Natural killer cell (primary cell): ENCODE results near the gene GAN. TPM values are rescaled to one million over a fixed set of nuclear protein-coding genes. Genes with fewer than 3 reads are reported as not detected.

Experiments
- ATAC-seq, 3 donors: fragments of 150-1000 bp in 2 of 3; fragments of 200-7000 bp in 1 of 3; cut with Tn5 transposase; 1 replicate in 1 of 3; 2 replicates in 2 of 3; pipeline ENCODE4 v1.10.0; 2021; ENCODE audit warnings: mild to moderate bottlenecking in 2 of 3, moderate library complexity in 2 of 3
- DNase-seq, 2 donors: peaks; one replicate each; pipeline versions ENCODE4 v3.0.0 to v3.0.0-alpha.2; 2013 to 2021; ENCODE audit warnings: mixed read lengths in 1 of 2
- H3K27ac ChIP-seq: one replicate; pipeline ENCODE4 v1.5.1; 2013; ENCODE audit warnings: mild to moderate bottlenecking, low read length
- H3K27me3 ChIP-seq: one replicate; pipeline ENCODE4 v1.6.1; 2013; ENCODE audit warnings: low read length; ENCODE audit not compliant: control insufficient read depth, insufficient read depth
- H3K36me3 ChIP-seq: one replicate; pipeline ENCODE4 v1.6.1; 2013; ENCODE audit warnings: low read length; ENCODE audit not compliant: control insufficient read depth, insufficient read depth
- H3K4me1 ChIP-seq: one replicate; pipeline ENCODE4 v1.6.1; 2013; ENCODE audit warnings: low read length; ENCODE audit not compliant: control insufficient read depth, insufficient read depth
- H3K4me3 ChIP-seq: one replicate; pipeline ENCODE4 v1.5.1; 2013; ENCODE audit warnings: low read length
- H3K9me3 ChIP-seq: one replicate; pipeline ENCODE4 v1.6.1; 2013; ENCODE audit warnings: low read length; ENCODE audit not compliant: control insufficient read depth, insufficient read depth
- H3K27ac Mint-ChIP-seq, 2 donors: one replicate each; pipeline ENCODE4 v1.8.0; 2022; ENCODE audit warnings: mild to moderate bottlenecking in 2 of 2, mixed read lengths in 2 of 2, moderate library complexity in 1 of 2
- H3K27me3 Mint-ChIP-seq, 2 donors: one replicate each; pipeline ENCODE4 v1.8.0; 2022; ENCODE audit warnings: low read depth in 2 of 2, mixed read lengths in 2 of 2
- H3K36me3 Mint-ChIP-seq: one replicate; pipeline ENCODE4 v1.8.0; 2022; ENCODE audit warnings: mixed read lengths
- H3K4me1 Mint-ChIP-seq, 2 donors: one replicate each; pipeline ENCODE4 v1.8.0; 2022; ENCODE audit warnings: mixed read lengths in 2 of 2
- H3K4me3 Mint-ChIP-seq: one replicate; pipeline ENCODE4 v1.8.0; 2022; ENCODE audit warnings: mild to moderate bottlenecking, moderate library complexity, mixed read lengths
- H3K9me3 Mint-ChIP-seq, 2 donors: one replicate each; pipeline ENCODE4 v1.8.0; 2022; ENCODE audit warnings: mixed read lengths in 2 of 2
- WGBS: methylation state at CpG from one replicate; pipeline ENCODE4 v1.1.7; 2013; ENCODE audit warnings: missing lambda C conversion rate; ENCODE audit not compliant: insufficient coverage; 5-methylcytosine and 5-hydroxymethylcytosine counted together
- intact Hi-C: fragments of 100-400 bp; cut with micrococcal nuclease; formaldehyde crosslinking; loops from one replicate; pipeline ENCODE4 v1.14.2; 2022
- total RNA-seq, 4 donors: library from RNA; stranded (reverse); fragments of 120-200 nt in 1 of 4; gene quantifications; one replicate each; pipeline versions ENCODE4 v1.2.3 to v1.2.4, GENCODE V29; 2013 to 2022
- TF ChIP-seq, protein P1 (sequence below): fragments of 200-600 bp; IDR thresholded peaks from one replicate; pipeline ENCODE4 v1.8.0; 2022; ENCODE audit warnings: antibody characterized with exemption

GAN gene
- total RNA-seq, 3 donors from 2014 or later (not counting 1 experiment from before 2014, with no cell fraction given), result 5.9 to 9.9 (median 7.3) TPM

DNA sequence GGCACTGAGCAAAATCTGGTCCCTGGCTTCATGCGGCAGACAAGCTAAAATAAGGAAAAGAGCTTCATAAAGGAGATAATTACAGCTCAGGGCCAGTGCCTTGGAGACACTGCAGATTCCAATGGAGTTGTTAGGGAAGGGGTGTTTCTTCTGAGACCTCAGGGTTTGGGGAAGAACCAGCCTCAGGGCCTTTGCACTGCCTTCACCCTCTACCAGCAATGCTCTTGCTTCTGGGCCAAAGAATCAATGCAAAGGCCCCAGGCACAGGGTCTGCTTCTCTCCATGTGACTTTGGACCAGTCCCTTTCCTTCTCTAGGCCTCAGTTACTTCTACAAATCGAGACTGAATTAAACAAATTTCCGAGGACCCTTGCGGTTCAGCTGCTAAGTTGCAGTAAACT lies 36.2 kb upstream of the GAN start:
- Histone ChIP-seq H3K4me1 (no peaks in the 10 kb centered on the region), H3K27ac (no peak overlapping the region), H3K36me3 (no peaks in the 10 kb centered on the region), H3K4me3 (no peak overlapping the region), H3K9me3 (no peaks in the 10 kb centered on the region), H3K27me3 (no peaks in the 10 kb centered on the region)
- ATAC-seq (no peak), DNase-seq (no peak)
- TF ChIP-seq, protein P1, sequence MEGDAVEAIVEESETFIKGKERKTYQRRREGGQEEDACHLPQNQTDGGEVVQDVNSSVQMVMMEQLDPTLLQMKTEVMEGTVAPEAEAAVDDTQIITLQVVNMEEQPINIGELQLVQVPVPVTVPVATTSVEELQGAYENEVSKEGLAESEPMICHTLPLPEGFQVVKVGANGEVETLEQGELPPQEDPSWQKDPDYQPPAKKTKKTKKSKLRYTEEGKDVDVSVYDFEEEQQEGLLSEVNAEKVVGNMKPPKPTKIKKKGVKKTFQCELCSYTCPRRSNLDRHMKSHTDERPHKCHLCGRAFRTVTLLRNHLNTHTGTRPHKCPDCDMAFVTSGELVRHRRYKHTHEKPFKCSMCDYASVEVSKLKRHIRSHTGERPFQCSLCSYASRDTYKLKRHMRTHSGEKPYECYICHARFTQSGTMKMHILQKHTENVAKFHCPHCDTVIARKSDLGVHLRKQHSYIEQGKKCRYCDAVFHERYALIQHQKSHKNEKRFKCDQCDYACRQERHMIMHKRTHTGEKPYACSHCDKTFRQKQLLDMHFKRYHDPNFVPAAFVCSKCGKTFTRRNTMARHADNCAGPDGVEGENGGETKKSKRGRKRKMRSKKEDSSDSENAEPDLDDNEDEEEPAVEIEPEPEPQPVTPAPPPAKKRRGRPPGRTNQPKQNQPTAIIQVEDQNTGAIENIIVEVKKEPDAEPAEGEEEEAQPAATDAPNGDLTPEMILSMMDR, result no peak
- no peak overlapping the region for H3K27ac Mint-ChIP-seq
- no peaks in the 10 kb centered on the region for H3K4me1 Mint-ChIP-seq
- no peak overlapping the region for H3K4me3 Mint-ChIP-seq
- H3K9me3 Mint-ChIP-seq, result no peaks in the 10 kb centered on the region
- 92% methylated on average over 4 of the region's 4 CpGs for WGBS
- no peaks in the 10 kb centered on the region for H3K36me3 Mint-ChIP-seq
- H3K27me3 Mint-ChIP-seq, result no peaks in the 10 kb centered on the region
- intact Hi-C loops, result no loop called here

- intact Hi-C loops, result no loop called here
- no peaks in the 10 kb centered on the region for H3K27me3 Mint-ChIP-seq
These were observed 35.4 kb upstream of the GAN start for GRCh38 chr16:81279392-81279791.

GRCh38 chr16:81280393-81280792 lies 34.4 kb upstream of the GAN start:
- no peak overlapping the region for H3K4me3 ChIP-seq
- 41% methylated on average over 2 of the region's 3 CpGs for WGBS
- H3K9me3 Mint-ChIP-seq, result no peaks in the 10 kb centered on the region
- no peak overlapping the region for H3K27ac Mint-ChIP-seq
- intact Hi-C loops, result no loop called here
- H3K4me1 ChIP-seq, result no peaks in the 10 kb centered on the region
- DNase-seq, result no peak
- ATAC-seq, result no peak
- no peaks in the 10 kb centered on the region for H3K27me3 ChIP-seq
- no peak overlapping the region for H3K4me3 Mint-ChIP-seq
- no peak overlapping the region for H3K27ac ChIP-seq
- H3K9me3 ChIP-seq, result no peaks in the 10 kb centered on the region
- no peaks in the 10 kb centered on the region for H3K4me1 Mint-ChIP-seq
- no peaks in the 10 kb centered on the region for H3K36me3 ChIP-seq
- TF ChIP-seq, protein P1, result no peak
- no peaks in the 10 kb centered on the region for H3K27me3 Mint-ChIP-seq
- no peaks in the 10 kb centered on the region for H3K36me3 Mint-ChIP-seq

More at GRCh38 chr16:81279392-81279791, 35.4 kb upstream of the GAN start:
- H3K4me1 Mint-ChIP-seq, result no peaks in the 10 kb centered on the region
- no peaks in the 10 kb centered on the region for H3K36me3 ChIP-seq
- DNase-seq (no peak), ATAC-seq (no peak)
- no peaks in the 10 kb centered on the region for H3K36me3 Mint-ChIP-seq
- no peak overlapping the region for H3K4me3 ChIP-seq
- TF ChIP-seq, protein P1, result no peak
- no peak overlapping the region for H3K27ac ChIP-seq
- H3K4me3 Mint-ChIP-seq, result no peak overlapping the region
- no peaks in the 10 kb centered on the region for H3K27me3 ChIP-seq
- no peaks in the 10 kb centered on the region for H3K9me3 Mint-ChIP-seq
- no peaks in the 10 kb centered on the region for H3K4me1 ChIP-seq
- no peak overlapping the region for H3K27ac Mint-ChIP-seq
- WGBS, result no CpG with 5 or more reads among the region's 4 CpGs
- no peaks in the 10 kb centered on the region for H3K9me3 ChIP-seq

GRCh38 chr16:81283044-81283443 lies 31.7 kb upstream of the GAN start:
- Mint-ChIP-seq H3K27me3 (no peaks in the 10 kb centered on the region), H3K4me3 (no peak overlapping the region), H3K36me3 (no peaks in the 10 kb centered on the region), H3K4me1 (no peaks in the 10 kb centered on the region), H3K9me3 (no peaks in the 10 kb centered on the region), H3K27ac (no peak overlapping the region)
- no peak overlapping the region for H3K4me3 ChIP-seq
- H3K36me3 ChIP-seq, result no peaks in the 10 kb centered on the region
- no peak for ATAC-seq
- no peak for DNase-seq
- H3K4me1 ChIP-seq, result no peaks in the 10 kb centered on the region
- WGBS, result 90% methylated on average over 3 of the region's 3 CpGs
- intact Hi-C loops, result no loop called here
- H3K27me3 ChIP-seq, result no peaks in the 10 kb centered on the region
- no peaks in the 10 kb centered on the region for H3K9me3 ChIP-seq
- H3K27ac ChIP-seq, result no peak overlapping the region
- TF ChIP-seq, protein P1, result no peak
